GM18507 (cell line): ENCODE results near the gene RTN4RL2.
A peak's percentile ranks its signal among the peaks of the same experiment; 100 is the strongest.
"Not testable (repeated sequence)": the region's sequence is repeated elsewhere in the genome, so short reads cannot be mapped to it uniquely, and the experiment has no call there.

Source experiments
- DNase-seq: peaks from one replicate; pipeline ENCODE4 v3.0.0; 2011; ENCODE audit warnings: low read depth; ENCODE audit not compliant: insufficient read length; ENCODE audit errors: extremely low spot score
- FAIRE-seq: peaks from 2 replicates; lab custom pipeline; 2011; peaks lifted over from hg19 to GRCh38; lab: Jason Lieb, UNC

The RTN4RL2 gene

GRCh38 chr11:57430952-57431351 is 29.4 kb upstream of the RTN4RL2 start:
- no peak for FAIRE-seq

DNA sequence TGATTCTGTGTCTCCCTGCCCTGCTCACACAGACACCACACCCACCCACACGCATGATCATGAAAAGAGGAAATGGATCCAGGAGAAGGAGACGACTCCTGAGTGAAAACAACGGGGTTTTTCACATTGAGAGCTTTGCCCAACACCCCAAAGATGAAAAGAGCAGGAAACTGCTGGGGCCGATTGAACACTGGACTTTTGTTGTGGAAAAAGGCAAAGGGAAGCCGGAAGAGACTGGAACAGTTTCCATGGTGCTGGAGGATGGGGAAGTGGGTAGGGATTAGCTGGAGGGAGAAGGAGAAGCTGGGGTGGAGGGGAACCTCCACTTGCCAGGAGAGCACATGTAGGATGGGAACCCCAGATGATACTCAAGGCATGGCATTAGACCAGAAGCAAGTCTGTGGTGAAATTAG is 28.2 kb upstream of the RTN4RL2 start:
- no peak for FAIRE-seq

More at GRCh38 chr11:57430952-57431351, 29.4 kb upstream of the RTN4RL2 start:
- DNase-seq, result no peak

DNA sequence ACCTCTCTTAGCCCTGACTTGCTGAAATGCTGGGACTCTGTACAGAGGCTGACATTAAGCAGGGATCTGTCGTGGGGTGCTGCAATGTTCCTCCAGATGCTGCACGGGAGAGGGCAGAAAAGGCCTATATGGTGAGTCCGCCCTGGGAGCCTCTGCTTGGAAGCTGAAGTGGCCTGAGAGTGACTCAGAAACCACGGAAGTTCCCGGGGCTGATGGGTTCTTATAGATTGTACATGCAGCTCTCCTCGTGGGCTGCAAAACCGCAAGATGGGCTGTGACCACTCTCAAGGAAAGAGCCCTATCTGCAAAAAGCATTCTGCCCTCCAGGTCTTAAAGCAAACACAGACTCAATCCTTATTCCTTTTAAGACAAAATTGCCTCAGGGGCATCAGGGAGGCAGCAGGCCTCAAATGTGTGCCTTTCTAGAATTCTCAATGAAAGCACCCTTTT is 27.6 kb upstream of the RTN4RL2 start:
- FAIRE-seq (no peak), DNase-seq (no peak)

More for the DNA sequence above, 28.2 kb upstream of the RTN4RL2 start:
- DNase-seq, result no peak

- FAIRE-seq (no peak), DNase-seq (no peak)
These were observed 25.4 kb upstream of the RTN4RL2 start for GRCh38 chr11:57434640-57435546.

DNA sequence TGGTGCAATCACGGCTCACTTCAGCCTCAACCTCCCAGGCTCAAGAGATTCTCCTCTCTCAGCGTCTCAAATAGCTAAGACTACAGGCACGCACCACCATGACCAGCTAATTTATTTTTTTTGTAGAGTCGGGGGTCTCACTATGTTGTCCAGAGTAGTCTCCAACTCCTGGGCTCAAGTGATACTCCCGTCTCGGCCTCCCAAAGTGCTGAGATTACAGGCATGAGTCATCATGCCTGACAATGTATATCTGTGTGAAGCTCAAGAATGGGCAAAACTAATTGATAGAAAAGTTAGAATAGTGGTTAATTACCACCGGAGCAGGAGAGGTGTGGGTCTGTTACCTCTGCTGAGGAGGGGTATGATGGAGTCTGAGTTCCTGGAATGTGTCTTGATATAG is 24.3 kb upstream of the RTN4RL2 start:
- FAIRE-seq (no peak), DNase-seq (no peak)

- DNase-seq (no peak), FAIRE-seq (no peak)
These were observed 21.7 kb upstream of the RTN4RL2 start for GRCh38 chr11:57438345-57439285.

- no peak for DNase-seq
- FAIRE-seq, result no peak
These were observed 20.5 kb upstream of the RTN4RL2 start for GRCh38 chr11:57439786-57440185.

DNA sequence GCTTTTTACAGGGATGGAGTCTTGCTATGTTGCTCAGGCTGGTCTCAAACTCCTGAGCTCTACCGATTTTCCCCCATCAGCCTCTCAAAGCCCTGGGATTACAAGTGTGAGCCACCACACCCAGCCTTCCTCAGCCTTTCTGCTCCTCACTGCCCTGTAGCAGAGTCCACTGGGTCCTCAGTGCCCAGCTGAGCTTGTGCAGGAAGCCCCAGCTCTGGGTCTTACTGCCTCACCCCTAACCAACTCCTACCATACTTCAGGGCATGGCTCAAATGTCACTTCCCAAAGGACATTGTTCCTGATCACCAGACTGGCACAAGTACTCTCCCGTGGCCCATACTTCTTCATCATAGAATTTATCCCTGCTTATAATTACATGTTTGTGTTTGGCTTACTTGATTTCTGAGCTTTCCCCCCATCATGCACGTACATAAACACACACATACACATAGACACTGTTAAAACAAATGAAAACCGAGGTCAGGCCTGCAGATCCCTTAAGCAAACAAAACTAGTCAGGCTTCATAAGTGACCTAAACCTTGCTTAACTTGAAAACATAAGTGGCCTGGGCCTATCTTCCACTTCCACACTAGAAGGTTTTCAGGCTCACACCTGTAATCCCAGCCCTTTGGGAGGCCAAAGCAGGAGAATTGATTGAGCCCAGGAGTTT is 19.4 kb upstream of the RTN4RL2 start:
- no peak for FAIRE-seq
- no peak for DNase-seq

DNA sequence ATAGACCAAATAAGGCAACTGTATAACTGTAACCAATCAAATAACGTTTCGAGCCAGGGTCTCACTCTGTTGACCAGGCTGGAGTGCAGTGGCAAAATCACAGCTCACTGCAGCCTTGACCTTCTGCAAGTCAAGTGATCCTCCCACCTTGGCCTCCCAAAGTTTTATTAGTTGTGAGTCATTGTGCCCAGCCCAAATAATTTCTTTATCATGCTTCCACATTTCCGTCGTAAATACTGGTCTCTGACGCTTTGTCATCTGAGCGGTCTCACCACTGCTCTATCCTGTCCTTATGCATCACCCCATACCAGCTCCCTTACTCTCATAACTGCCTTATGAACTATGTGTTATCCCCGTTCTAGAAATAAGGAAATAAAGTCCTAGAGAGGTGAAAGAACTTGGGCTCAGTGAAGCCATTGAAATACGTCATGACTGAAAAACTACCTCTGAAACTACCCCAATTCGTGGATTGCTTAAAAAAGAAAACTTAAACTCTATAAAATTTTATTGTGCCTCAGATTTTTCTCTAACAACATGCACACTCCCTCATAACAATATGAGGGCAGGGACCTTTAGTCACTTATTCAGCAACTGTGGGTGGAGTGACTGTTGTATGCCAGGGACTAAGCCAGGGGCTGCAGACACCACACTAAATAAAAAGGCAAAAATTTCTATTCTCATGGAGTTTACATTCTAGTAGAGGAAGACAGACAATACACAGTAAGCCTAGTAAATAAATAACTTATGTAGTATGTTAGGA is 15.8 kb upstream of the RTN4RL2 start:
- FAIRE-seq, result no peak
- no peak for DNase-seq

DNA sequence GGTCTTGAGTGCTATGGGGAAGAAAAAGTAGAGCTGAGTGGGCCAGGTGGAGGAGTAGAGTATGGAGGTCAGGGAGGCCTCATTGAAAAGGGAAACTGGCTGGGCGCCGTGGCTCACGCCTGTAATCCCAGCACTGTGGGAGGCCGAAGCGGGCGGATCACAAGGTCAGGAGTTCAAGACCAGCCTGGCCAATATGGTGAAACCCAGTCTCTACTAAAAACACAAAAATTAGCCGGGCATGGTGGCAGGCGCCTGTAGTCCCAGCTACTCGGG is 15.3 kb upstream of the RTN4RL2 start:
- not testable (repeated sequence) for DNase-seq, FAIRE-seq

DNA sequence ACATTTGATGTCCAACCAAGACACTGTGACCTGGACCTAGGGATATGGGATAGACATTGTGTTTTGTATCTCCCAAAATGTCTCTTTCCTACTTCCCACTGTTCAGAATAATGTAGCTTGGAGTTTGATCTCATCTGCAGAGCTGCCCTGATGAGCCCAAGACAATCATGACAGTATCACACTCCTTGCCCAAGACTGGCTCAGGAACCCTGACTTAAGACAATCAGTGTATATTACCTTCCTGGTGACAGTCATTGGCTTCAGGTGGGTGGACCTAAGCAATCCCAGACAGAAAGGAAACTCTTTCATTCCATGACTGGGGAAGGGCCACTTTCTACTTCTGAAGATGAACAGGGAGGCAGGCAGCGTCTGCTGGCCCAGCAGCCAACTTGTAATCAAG is 14.3 kb upstream of the RTN4RL2 start:
- no peak for FAIRE-seq
- no peak for DNase-seq

DNA sequence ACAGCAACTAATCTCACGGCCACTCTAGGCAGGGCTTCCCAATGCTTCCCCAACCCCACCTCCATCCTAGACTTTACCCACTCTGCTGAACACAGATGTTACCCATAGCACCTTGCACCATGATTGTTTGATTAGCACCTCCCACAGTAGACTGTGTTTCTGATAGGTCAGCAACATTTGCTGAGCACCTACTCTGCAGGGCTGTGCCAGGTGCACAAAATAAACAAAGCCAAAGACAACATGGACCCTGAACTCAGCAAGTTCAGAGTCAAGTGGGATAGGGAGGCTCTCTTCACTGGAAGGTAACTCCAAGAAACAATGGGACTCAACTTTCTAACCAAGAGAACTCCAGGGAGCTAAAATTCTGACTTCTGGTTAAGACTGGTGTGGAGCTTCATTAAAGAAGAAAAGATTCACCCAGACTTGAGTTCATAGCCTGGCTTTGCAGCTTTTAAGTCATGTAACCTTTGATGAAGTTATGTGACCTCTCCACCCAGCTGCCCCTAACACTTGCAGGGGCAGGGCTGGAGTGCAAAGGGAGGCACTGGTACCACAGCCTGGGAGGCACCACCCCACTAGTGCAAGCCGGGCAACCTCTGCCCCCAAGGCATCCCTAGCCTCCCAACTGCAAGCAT is 6.7 kb upstream of the RTN4RL2 start:
- DNase-seq, result no peak

DNA sequence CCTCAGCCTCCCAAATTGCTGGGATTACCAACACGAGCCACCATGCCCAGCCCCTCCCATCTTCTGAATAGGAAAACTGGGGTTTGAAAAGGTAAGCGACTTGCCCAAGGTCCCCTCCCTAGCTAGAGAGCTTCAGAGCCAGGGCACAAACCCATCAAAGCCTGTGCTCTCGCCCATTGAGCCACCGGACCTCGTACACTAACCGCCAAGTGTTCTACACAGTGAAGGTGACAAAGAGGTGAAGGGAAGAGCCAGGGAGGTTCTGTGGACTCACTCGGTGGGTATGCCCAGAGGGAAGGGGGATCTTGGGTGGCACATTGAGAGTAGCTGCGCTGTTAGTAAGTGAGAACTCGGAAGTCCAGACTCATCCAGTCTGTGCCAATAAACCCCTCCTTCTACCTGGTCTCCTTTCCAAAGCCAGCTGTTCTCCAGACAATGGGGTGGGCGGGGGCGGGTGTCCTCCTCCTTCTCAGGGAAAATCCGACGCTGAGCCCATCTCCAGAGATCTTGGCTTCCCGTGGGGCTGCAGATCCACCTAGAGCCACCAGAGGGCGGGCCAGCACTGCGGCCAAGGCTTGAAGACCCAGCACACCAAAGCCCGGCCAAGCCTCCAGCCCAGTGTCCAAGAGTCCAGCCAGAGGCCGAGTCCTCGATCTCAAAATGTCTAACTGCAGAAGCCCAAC is 3.2 kb upstream of the RTN4RL2 start:
- DNase-seq, result peak; percentile 54
- peak; percentile 82 for FAIRE-seq

More for the DNA sequence above, 6.7 kb upstream of the RTN4RL2 start:
- FAIRE-seq, result no peak

GRCh38 chr11:57457643-57458023 is 2.7 kb upstream of the RTN4RL2 start:
- no peak for FAIRE-seq

DNA sequence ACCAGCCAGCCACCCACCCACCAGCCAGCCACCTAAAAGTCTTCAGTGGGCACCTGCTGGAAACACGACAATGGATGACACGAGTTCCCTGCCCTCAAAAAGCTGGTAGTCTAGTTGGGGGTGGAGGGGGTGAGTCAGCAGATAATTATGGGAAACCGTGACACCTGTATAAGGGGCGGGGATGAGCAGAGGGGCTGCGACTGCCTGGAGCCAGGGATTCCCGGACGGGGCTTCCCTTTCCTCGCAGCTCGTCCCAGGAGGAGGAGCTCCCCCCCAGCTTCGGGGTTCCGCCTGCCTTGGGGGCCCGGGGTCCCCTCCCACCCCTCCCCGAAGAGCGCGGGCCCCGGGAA is 2.3 kb upstream of the RTN4RL2 start:
- FAIRE-seq, result no peak

More at GRCh38 chr11:57457643-57458023, 2.7 kb upstream of the RTN4RL2 start:
- DNase-seq, result no peak

GRCh38 chr11:57458410-57459163 is 1.7 kb upstream of the RTN4RL2 start:
- DNase-seq (no peak), FAIRE-seq (peak; percentile 35)

More for the DNA sequence above, 2.3 kb upstream of the RTN4RL2 start:
- no peak for DNase-seq

DNA sequence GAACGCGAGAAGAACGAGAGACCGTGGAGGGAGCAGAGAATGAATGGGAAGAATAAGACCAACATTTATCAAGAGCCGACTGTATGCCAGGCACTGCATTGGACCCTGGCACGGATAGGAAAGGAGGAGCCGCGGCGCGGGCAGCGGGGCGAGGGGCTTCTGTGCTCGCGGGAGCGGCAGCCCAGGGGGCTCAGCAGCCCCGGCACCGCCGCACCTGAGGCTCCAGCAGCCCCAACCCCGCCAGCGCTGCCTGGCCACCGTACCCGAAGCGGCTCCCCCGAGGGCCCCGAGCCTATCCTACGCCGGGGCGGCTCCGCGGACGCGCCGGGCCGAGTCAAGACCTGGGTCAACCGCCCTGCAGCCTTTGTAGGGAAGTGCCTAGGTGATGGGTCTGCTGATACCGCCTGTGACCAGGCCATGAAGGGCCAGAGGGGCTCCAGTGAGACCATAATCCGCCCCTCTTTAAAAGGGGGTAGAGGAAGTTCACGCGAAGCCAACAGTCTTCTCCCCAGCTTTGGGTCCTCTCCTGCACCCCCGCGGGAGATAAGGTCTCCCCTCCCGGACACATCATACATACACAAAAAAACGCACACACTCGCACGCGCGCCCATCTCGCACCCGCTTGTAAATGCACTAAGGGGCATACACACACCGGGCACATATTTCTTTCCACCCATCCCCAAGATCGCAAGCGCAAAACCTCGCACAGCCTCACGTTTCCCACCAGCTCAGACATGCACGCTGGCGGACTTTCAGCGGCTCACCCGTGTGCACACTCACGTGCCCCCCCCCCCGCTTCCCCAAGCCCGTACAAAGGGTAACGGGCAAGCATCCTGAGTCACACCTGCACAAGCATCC is 935 bp upstream of the RTN4RL2 start:
- no peak for DNase-seq
- no peak for FAIRE-seq
